ENCODE results near the gene DOP1A. TPM values are rescaled to one million over a fixed set of nuclear protein-coding genes. Genes with fewer than 3 reads are reported as not detected.
A peak's percentile ranks its signal among the peaks of the same experiment; 100 is the strongest.

DOP1A gene
- total and polyA plus RNA-seq, 2 of the 4 experiments (the other 2 are of a cell fraction), result 6.0 to 32.4 TPM

DNA sequence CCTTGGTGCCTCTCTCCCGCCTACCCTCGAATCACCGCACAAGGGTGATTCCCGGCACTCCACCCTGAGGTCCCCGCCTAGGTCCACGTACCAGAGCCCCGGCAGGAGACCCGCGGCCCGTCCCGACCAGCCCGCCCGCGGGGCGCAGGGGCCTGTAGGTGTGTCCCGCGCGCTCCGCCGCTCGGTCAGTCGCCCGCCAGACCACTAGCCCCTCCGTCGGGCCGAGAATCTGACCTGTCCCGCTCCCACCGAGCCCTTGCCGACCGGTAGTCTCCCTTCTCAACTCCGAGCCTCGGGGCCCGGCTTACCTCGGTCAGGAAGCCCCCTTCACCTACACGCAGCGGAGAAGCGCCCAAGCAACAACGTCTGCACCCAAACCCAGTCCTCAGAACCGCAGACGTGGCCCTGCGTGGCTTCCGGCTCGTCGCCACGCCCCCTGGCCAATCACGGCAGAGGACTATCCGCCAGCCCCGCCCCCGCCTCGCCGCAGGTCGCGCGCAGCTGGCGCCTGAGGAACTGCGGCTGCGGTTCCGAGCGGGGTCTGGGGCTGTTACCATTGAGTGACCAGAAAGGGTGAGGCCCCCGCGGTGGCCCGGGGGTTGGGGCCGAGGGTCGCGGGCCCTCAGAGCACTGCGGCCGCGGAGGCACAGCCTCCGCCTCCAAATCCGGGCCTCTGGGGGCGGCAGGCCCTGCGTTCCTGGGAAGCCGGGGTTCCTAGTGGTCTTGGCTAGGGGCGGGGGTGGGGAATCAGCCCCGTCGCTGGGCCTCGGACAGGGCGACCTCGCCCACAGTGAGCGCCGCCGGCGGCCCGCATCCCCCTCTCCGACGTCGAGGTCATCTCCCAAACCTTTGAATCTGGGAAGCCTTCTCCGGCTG is 125.6 kb downstream of the DOP1A start, which contains the start of the genes PGM3 and RWDD2A:
TSS of gene PGM3 (minus strand) at position 395 of the 876 bp plus-strand sequence. CDS start 2,253 bp downstream, outside the sequence.
TSS of gene RWDD2A (plus strand) at position 487 of the 876 bp plus-strand sequence. CDS start 1,095 bp downstream, outside the sequence.
- peak within 1 kb of the TSS; percentile 67 for H3K56ac ChIP-seq (ENCODE audit: extremely low read depth, insufficient read depth, low read length)
- whole genome bisulfite sequencing, 2 experiments (ENCODE audit: extremely low coverage in 2 of 2, insufficient read length in 1 of 2), result 1% methylated on average over 25 of the region's 88 CpGs; no CpG with 5 or more reads in 1 of the 2 experiments
- peak within 1 kb of the TSS; percentile 92 for H3K23ac ChIP-seq (ENCODE audit: low read depth, low read length)
- H3K4me3 ChIP-seq (ENCODE audit: insufficient read depth, low read depth, low read length), result peak within 1 kb of the TSS; percentile 91
- peak within 1 kb of the TSS; percentile 80; the same call in 1 of the 2 replicates for H4K91ac ChIP-seq (ENCODE audit: insufficient read depth, low read depth, low read length)
- peak within 1 kb of the TSS; percentile 52; the same call in 1 of the 2 replicates for H2AK5ac ChIP-seq (ENCODE audit: low read depth, low read length)
- peak within 1 kb of the TSS; percentile 28 for H3K18ac ChIP-seq (ENCODE audit: low read depth, low read length)
- peaks cover 18% of the 10 kb centered on the region for H3K9me1 ChIP-seq (ENCODE audit: insufficient read depth, low read length)
- H3K4me1 ChIP-seq (ENCODE audit: control insufficient read depth, insufficient read depth, low read length), result peaks cover 12% of the 10 kb centered on the region
- H2AK9ac ChIP-seq (replicated peaks; ENCODE audit: low read depth, low read length, poor library complexity), result peak within 1 kb of the TSS; percentile 81
- no peak within 1 kb of the TSS for H2BK15ac ChIP-seq (ENCODE audit: low read depth, low read length)
- H2BK20ac ChIP-seq (ENCODE audit: low read depth, low read length), result no peak within 1 kb of the TSS
- ChIA-PET POLR2A (ENCODE audit: unreplicated experiment) (interaction anchor here (0.8 kb wide), 1 partner anchor 243 kb away, joined by 3 read pairs; no protein-coding TSS in a partner anchor), CTCF (no interaction called here)
- H4K5ac ChIP-seq (ENCODE audit: low read depth, low read length), result peak within 1 kb of the TSS; percentile 79
- peak within 1 kb of the TSS; percentile 75 for H2BK5ac ChIP-seq (ENCODE audit: low read depth, low read length, poor library complexity, severe bottlenecking)
- no peaks in the 10 kb centered on the region for H3K27me3 ChIP-seq (ENCODE audit: control insufficient read depth, insufficient read depth, low read length)
- TSS peak; percentile 27 for BruUV-seq (replicated peaks)
- H3K27ac ChIP-seq (ENCODE audit: insufficient read depth, low read length), result peak within 1 kb of the TSS; percentile 97
- in situ Hi-C loops (cut with MboI; ENCODE audit: low sequenced_read_pairs), result loop anchor here (10.0 kb wide), 1 partner anchor 948 kb away; the partner anchor contains the start of gene IBTK
- peak within 1 kb of the TSS; percentile 95 for H3K14ac ChIP-seq (replicated peaks; ENCODE audit: low read depth, low read length)
- peak within 1 kb of the TSS; percentile 97 for H3K9ac ChIP-seq (ENCODE audit: low read depth, low read length)
- peaks cover 28% of the 10 kb centered on the region for H4K20me1 ChIP-seq (ENCODE audit: insufficient read depth, low read length)
- peak within 1 kb of the TSS; percentile 90 for H3K4ac ChIP-seq (ENCODE audit: low read depth, low read length)
- peak; percentile 97 for ATAC-seq (ENCODE audit: low read depth)
- H2BK120ac ChIP-seq (ENCODE audit: low read depth, low read length), result no peak within 1 kb of the TSS
- H4K8ac ChIP-seq (ENCODE audit: low read depth in 2 of 2, low read length in 2 of 2), result peak within 1 kb of the TSS; percentile 79 to 83; a peak in 3 of 4 replicates
- dilution Hi-C loops (cut with HindIII; ENCODE audit: low sequenced_read_pairs, unreplicated experiment), result no loop called here
- peak within 1 kb of the TSS; percentile 99 for H3K4me2 ChIP-seq (ENCODE audit: low read depth, low read length)
- H3K79me1 ChIP-seq (ENCODE audit: low read depth in 1 of 2, low read length in 2 of 2), result peaks cover 22 to 53% of the 10 kb centered on the region in 2 experiments
- peaks cover 20% of the 10 kb centered on the region for H3K36me3 ChIP-seq (ENCODE audit: control insufficient read depth, insufficient read depth, low read length)
- peak; percentile 84 for DNase-seq
- H3K9me3 ChIP-seq (ENCODE audit: control insufficient read depth, insufficient read depth, low read length), result no peaks in the 10 kb centered on the region
- intact Hi-C loops (cut with micrococcal nuclease), result loop anchor here (1.0 kb wide), 1 partner anchor 126 kb away; the partner anchor contains the start of gene DOP1A
- peak within 1 kb of the TSS; percentile 94 for H2AFZ ChIP-seq (replicated peaks; ENCODE audit: low read length, poor library complexity)
- no peak for TF ChIP-seq RAD21 (IDR thresholded peaks at IDR 0.05; ENCODE audit: low read length)
- no peak for TF ChIP-seq RFX5 (IDR thresholded peaks at IDR 0.05; ENCODE audit: low read depth, low read length)
- no peak for TF ChIP-seq USF2 (IDR thresholded peaks at IDR 0.05; ENCODE audit: low read depth, low read length)
- TF ChIP-seq BHLHE40 (IDR thresholded peaks at IDR 0.05; ENCODE audit: low read depth, low read length), result no peak
- no peak for TF ChIP-seq NFE2L2 (IDR thresholded peaks at IDR 0.05; ENCODE audit: low read depth, low read length)
- no peak for TF ChIP-seq MAFK (IDR thresholded peaks at IDR 0.05; ENCODE audit: low read depth, low read length)
- 0 out of 2 replicates have a peak, but pooled peaks have one; percentile 57 for TF ChIP-seq MXI1 (IDR thresholded peaks at IDR 0.05; ENCODE audit: borderline replicate concordance, low read depth, low read length)
- no peak for TF ChIP-seq SMC3 (IDR thresholded peaks at IDR 0.05; ENCODE audit: low read depth, low read length)
- TF ChIP-seq, protein P1, sequence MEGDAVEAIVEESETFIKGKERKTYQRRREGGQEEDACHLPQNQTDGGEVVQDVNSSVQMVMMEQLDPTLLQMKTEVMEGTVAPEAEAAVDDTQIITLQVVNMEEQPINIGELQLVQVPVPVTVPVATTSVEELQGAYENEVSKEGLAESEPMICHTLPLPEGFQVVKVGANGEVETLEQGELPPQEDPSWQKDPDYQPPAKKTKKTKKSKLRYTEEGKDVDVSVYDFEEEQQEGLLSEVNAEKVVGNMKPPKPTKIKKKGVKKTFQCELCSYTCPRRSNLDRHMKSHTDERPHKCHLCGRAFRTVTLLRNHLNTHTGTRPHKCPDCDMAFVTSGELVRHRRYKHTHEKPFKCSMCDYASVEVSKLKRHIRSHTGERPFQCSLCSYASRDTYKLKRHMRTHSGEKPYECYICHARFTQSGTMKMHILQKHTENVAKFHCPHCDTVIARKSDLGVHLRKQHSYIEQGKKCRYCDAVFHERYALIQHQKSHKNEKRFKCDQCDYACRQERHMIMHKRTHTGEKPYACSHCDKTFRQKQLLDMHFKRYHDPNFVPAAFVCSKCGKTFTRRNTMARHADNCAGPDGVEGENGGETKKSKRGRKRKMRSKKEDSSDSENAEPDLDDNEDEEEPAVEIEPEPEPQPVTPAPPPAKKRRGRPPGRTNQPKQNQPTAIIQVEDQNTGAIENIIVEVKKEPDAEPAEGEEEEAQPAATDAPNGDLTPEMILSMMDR (conservative IDR thresholded peaks at IDR 0.05; ENCODE audit: low read depth, low read length), result no peak
- TF ChIP-seq ELK1 (IDR thresholded peaks at IDR 0.05; ENCODE audit: borderline replicate concordance, low read depth, low read length), result no peak
- no peak for TF ChIP-seq CEBPB (IDR thresholded peaks at IDR 0.05; ENCODE audit: low read depth, low read length)
- no peak for TF ChIP-seq RCOR1 (IDR thresholded peaks at IDR 0.05; ENCODE audit: insufficient replicate concordance, low read length)
- TF ChIP-seq POLR2A (IDR thresholded peaks at IDR 0.05; ENCODE audit: low read depth, low read length), result peak; percentile 97

Measured in IMR-90 (cell line).